Body of pancreas (tissue), 4 donors: ENCODE measurements around the gene STEAP1B. TPM values are rescaled to one million over a fixed set of nuclear protein-coding genes. Genes with fewer than 3 reads are reported as not detected.
A peak's percentile ranks its signal among the peaks of the same experiment; 100 is the strongest.
"Not testable (repeated sequence)": the region's sequence is repeated elsewhere in the genome, so short reads cannot be mapped to it uniquely, and the experiment has no call there.

Experiments
- ATAC-seq: fragments of 150-250 bp; one replicate; pipeline ENCODE4 v1.9.1; 2016
- DNase-seq, 4 donors: peaks; one replicate each; pipeline ENCODE4 v3.0.0-alpha.2; 2019
- H3K27ac ChIP-seq, 4 donors: fragments of 200-600 bp; sonication (generic); 1 replicate in 3 of 4; 2 replicates in 1 of 4; pipeline versions ENCODE4 v1.5.1 to v1.6.1; 2016 to 2019; ENCODE audit warnings: mild to moderate bottlenecking in 1 of 4, mixed read lengths in 1 of 4, moderate library complexity in 1 of 4
- H3K27me3 ChIP-seq, 2 donors: fragments of 200-600 bp; sonication (generic); one replicate each; pipeline ENCODE4 v1.6.0; 2016; ENCODE audit warnings: mild to moderate bottlenecking in 1 of 2
- H3K36me3 ChIP-seq, 2 donors: fragments of 200-600 bp; sonication (generic); replicated peaks in 1 of 2; 2 replicates each; pipeline ENCODE4 v1.5.1; 2016; ENCODE audit warnings: low read depth in 2 of 2; ENCODE audit not compliant: insufficient read depth in 1 of 2
- H3K4me1 ChIP-seq: fragments of 200-600 bp; sonication (generic); one replicate; pipeline ENCODE4 v1.6.0; 2016
- H3K4me3 ChIP-seq, 2 donors: fragments of 200-600 bp; sonication (generic); 1 replicate in 1 of 2; 2 replicates in 1 of 2; pipeline ENCODE4 v1.5.1; 2016 to 2019
- H3K9me3 ChIP-seq, 3 donors: fragments of 200-600 bp; sonication (generic); 1 replicate in 2 of 3; 2 replicates in 1 of 3; pipeline ENCODE4 v1.5.1; 2016
- CTCF ChIP-seq, 7 experiments: fragments of 450-650 bp in 4 of 7; fragments of 200-600 bp in 3 of 7; sonication (generic) in 3 of 7; IDR thresholded peaks; one replicate each; pipeline ENCODE4 v1.5.1; 2016 to 2019; ENCODE audit warnings: antibody characterized with exemption in 7 of 7
- WGBS, 2 donors: methylation state at CpG; one replicate each; pipeline ENCODE4 v1.1.5; 2017; 5-methylcytosine and 5-hydroxymethylcytosine counted together
- intact Hi-C: fragments of 100-400 bp; cut with DNase I; formaldehyde crosslinking; loops from one replicate; pipeline ENCODE4 v1.15.1; 2023
- total RNA-seq, 2 donors: library from RNA; depleted of rRNA; stranded (reverse); fragments of >200 nt; gene quantifications; one replicate each; pipeline ENCODE4 v1.1.0, GENCODE V29; 2016

STEAP1B gene
- total RNA-seq, 2 donors from 2014 or later, result 1.3 TPM; not detected in 1

- intact Hi-C loops, H3K4me1 ChIP-seq, H3K4me3 ChIP-seq, H3K36me3 ChIP-seq, H3K27me3 ChIP-seq, H3K27ac ChIP-seq, H3K9me3 ChIP-seq: not testable (repeated sequence)
- peak in 3 of 7 experiments; percentile 11 to 21 (median 14) for TF ChIP-seq CTCF (IDR thresholded peaks at IDR 0.05)
- 24 to 27% methylated on average over 16 of the region's 16 CpGs for WGBS, 2 donors
- ATAC-seq (peak; percentile 63), DNase-seq (peak in 2 of 4 donors; percentile 5 to 22)
These were observed 23.7 kb upstream of the STEAP1B start for GRCh38 chr7:22523478-22524352.

DNA sequence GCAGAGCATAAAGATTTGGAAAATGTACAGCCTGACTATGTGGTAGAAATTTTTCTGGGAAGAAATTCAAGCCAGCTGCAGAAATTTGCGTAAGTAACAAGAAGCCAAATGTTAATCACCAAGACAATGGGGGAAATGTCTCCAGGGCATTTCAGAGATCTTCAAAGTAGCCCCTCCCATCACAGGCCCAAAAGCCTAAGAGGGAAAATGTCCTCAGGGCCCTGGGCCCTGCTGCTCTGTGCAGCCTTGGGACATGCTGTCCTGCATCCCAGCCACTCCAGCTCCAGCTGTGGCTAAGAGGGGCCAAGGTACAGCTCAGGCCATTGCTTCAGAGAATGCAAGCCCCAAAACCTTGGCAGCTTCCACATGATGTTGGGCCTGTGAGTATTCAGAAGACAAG is 19.6 kb upstream of the STEAP1B start:
- 89 to 96% methylated on average over 1 of the region's 1 CpG for WGBS, 2 donors
- not testable (repeated sequence) for DNase-seq

GRCh38 chr7:22516950-22517349 is 17.0 kb upstream of the STEAP1B start:
- 75 to 83% methylated on average over 4 of the region's 4 CpGs for WGBS, 2 donors
- H3K4me1 ChIP-seq, H3K9me3 ChIP-seq, H3K4me3 ChIP-seq, ATAC-seq, H3K27me3 ChIP-seq, H3K27ac ChIP-seq, H3K36me3 ChIP-seq, intact Hi-C loops, DNase-seq: not testable (repeated sequence)

More for the DNA sequence above, 19.6 kb upstream of the STEAP1B start:
- H3K27ac ChIP-seq, H3K9me3 ChIP-seq, H3K4me1 ChIP-seq, H3K27me3 ChIP-seq, H3K36me3 ChIP-seq, H3K4me3 ChIP-seq, ATAC-seq, intact Hi-C loops: not testable (repeated sequence)

GRCh38 chr7:22514963-22515362 is 15.0 kb upstream of the STEAP1B start:
- ATAC-seq, H3K9me3 ChIP-seq, H3K36me3 ChIP-seq, H3K27ac ChIP-seq, DNase-seq, H3K4me1 ChIP-seq, H3K27me3 ChIP-seq, intact Hi-C loops, H3K4me3 ChIP-seq: not testable (repeated sequence)
- 86 to 93% methylated on average over 1 of the region's 1 CpG for WGBS, 2 donors

DNA sequence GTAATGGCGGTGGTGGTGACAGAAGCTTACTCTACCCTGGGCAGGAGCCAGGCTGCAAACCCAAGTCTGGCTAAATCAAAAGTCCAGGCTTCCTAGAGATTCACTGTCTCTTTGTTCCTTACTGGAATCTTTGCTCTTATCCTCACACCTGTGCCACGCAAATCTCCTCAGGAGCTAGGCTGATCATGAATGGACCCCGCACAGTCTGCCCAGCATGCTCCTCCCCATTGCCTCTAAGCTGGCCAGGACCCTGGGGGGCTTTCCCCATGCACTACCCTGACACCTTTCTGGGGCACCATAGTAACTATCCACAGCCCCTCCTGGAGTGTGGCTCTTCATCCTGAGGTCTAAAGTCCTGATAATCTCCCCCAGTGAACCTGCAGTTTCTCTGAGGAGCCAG is 7.3 kb upstream of the STEAP1B start:
- ATAC-seq, H3K9me3 ChIP-seq, H3K27me3 ChIP-seq, intact Hi-C loops, H3K4me1 ChIP-seq, H3K36me3 ChIP-seq, H3K27ac ChIP-seq, H3K4me3 ChIP-seq, DNase-seq: not testable (repeated sequence)
- WGBS, 2 donors, result 78 to 84% methylated on average over 3 of the region's 3 CpGs

- ATAC-seq, intact Hi-C loops, DNase-seq, H3K27me3 ChIP-seq, H3K4me3 ChIP-seq, H3K36me3 ChIP-seq, H3K27ac ChIP-seq, H3K9me3 ChIP-seq, H3K4me1 ChIP-seq: not testable (repeated sequence)
- 56 to 65% methylated on average over 9 of the region's 9 CpGs for WGBS, 2 donors
These were observed 6.5 kb upstream of the STEAP1B start for GRCh38 chr7:22506316-22507020.

- H3K36me3 ChIP-seq, ATAC-seq, H3K4me1 ChIP-seq, H3K9me3 ChIP-seq, H3K27ac ChIP-seq, H3K4me3 ChIP-seq, H3K27me3 ChIP-seq, intact Hi-C loops, DNase-seq: not testable (repeated sequence)
- 46 to 53% methylated on average over 3 of the region's 3 CpGs for WGBS, 2 donors
These were observed 4.5 kb upstream of the STEAP1B start for GRCh38 chr7:22504519-22504918.

DNA sequence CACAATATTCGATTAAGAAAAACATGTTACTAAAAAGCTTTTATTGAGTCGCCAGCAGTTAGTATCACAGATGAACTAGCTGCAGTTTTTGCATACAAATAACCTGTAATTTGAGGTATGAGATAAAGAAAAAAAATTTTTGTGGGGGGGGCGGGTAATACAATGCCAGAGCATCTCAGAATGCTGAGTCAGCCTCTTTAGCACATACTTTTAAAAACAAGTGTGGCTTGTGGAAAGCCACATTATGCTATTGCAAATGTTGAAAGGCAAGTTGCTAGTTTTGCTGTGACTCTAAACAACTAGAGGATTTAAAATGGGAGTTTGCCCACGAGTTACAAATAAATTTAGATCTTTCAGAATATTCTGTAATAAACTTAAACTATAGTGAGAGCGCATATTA is 2.1 kb upstream of the STEAP1B start:
- H3K27me3 ChIP-seq, H3K4me3 ChIP-seq, H3K36me3 ChIP-seq, H3K9me3 ChIP-seq, H3K27ac ChIP-seq, DNase-seq, ATAC-seq, intact Hi-C loops, H3K4me1 ChIP-seq: not testable (repeated sequence)
- WGBS, 2 donors, result 47 to 49% methylated on average over 5 of the region's 5 CpGs
